GM21515 (cell line): Measurements from ENCODE around the gene ALDH2.
"Not testable (repeated sequence)": the region's sequence is repeated elsewhere in the genome, so short reads cannot be mapped to it uniquely, and the experiment has no call there.

ENCODE experiments used
- ATAC-seq: cut with Tn5 transposase; IDR thresholded peaks from one replicate; pipeline ENCODE4 v1.9.1; 2021; ENCODE audit not compliant: unreplicated experiment

ALDH2 gene

DNA sequence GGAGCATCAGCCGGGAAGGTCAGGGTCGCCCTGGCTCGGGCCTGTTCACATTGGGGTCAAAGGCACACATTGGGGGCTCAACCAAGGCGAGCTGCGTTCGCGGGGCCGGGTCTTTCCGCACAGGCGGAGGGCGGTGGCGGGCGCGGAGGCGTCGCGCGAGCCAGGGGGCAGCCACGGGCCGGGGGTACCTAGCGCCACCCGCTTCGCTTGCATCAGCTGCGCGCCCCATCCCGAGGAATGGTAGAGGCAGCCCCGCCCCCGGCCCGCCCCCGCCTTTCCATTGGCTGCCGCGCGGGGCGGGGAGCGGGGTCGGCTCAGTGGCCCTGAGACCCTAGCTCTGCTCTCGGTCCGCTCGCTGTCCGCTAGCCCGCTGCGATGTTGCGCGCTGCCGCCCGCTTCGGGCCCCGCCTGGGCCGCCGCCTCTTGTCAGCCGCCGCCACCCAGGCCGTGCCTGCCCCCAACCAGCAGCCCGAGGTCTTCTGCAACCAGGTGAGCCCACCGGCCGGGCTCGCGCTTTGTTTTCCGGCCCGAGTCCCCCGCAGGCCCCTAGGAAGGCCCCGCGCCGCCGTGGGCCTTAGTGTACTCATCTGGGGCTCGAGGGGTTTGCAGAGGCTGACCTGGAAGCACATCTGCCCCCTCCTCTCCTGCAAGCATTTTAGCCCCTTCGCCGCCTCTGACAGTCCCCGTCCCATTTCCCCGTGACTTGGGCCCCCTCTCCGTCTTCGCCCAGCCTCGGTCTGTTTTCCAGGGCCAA lies at the start of gene ALDH2:
Gene ALDH2, plus strand, starts transcription at position 326 of the 754 bp plus-strand sequence. Its CDS starts 50 bp downstream, at position 376.
- ATAC-seq: peak; percentile 43

DNA sequence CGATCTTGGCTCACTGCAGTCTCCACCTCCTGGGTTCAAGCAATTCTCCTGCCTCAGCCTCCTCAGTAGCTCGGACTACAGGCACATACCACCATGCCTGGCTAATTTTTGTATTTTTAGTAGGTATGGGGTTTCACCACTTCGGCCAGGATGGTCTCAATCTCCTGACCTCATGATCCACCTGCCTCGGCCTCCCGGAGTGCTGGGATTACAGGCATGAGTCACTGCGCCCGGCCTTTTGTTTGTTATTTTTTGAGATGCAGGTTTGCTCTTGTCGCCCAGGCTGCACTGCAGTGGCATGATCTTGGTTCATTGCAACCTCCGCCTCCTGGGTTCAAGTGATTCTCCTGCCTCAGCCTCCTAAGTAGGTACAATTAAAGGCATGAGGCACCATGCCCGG lies 47.4 kb upstream of the ALDH2 start:
- ATAC-seq: not testable (repeated sequence)

DNA sequence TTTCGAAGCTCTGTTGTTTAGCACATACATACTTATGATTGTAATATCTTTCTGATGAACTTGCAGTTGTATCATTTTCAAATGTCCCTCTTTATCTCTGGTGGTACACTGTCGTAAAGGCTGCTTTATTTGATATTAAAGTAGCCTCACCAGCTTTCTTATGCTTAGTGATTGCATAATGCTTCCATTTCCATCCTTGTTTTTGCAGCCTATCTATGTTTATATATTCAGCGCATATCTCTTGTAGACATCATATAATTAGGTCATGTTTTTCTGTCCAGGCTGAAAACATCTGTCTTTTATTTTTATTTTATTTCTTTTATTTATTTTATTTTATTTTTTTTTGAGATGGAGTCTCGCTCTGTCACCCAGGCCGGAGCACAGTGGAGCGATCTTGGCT lies 46.3 kb upstream of the ALDH2 start:
- ATAC-seq: no peak

DNA sequence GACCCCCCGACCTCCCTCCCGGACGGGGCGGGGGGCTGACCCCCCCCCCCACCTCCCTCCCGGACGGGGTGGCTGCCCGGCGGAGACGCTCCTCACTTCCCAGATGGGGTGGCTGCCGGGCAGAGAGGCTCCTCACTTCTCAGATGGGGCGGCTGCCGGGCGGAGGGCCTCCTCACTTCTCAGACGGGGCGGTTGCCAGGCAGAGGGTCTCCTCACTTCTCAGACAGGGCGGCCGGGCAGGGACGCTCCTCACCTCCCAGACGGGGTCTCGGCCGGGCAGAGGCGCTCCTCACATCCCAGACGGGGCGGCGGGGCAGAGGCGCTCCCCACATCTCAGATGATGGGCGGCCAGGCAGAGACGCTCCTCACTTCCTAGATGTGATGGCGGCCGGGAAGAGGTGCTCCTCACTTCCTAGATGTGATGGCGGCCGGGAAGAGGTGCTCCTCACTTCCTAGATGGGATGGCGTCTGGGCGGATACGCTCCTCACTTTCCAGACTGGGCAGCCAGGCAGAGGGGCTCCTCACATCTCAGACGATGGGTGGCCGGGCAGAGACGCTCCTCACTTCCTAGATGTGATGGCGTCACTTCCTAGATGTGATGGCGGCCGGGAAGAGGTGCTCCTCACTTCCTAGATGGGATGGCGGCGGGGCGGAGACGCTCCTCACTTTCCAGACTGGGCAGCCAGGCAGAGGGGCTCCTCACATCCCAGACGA lies 42.9 kb upstream of the ALDH2 start:
- ATAC-seq: not testable (repeated sequence)

DNA sequence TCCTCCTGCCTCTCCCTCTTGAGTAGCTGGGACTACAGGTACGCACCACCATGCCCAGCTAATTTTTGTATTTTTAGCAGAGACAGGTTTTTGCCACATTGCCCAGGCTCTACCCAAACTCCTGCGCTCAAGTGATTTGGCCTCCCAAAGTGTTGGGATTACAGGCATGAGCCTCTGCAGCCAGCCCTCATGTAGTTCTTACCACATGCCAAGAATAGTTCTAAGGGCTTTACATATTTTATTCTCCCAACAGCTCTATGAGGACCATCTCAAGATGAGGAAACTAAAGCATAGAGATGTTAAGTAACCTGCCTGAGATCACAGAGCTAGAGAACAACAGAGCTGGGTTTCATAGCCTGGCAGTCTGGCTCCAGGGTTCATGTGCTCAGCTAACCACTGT lies 37.9 kb upstream of the ALDH2 start:
- no peak for ATAC-seq

DNA sequence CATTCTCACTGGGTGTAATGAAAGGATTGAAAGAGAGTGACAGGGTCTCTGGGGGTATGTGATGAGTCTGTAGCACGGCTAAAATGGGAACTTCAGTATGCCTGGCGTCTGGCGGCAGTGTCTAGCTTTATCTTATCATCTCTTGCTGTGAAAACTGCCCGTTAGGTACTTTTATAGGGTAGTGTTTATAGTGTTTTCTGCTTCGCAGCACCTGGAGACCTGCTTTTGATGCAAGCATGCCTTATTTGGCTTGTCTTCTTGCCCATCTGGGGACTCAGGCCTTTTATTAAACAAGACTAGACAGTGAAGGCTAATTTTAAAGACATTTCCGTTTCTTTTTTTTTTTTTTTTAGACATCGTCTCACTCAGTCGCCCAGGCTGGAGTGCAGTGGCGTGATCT lies 36.3 kb upstream of the ALDH2 start:
- ATAC-seq: no peak

DNA sequence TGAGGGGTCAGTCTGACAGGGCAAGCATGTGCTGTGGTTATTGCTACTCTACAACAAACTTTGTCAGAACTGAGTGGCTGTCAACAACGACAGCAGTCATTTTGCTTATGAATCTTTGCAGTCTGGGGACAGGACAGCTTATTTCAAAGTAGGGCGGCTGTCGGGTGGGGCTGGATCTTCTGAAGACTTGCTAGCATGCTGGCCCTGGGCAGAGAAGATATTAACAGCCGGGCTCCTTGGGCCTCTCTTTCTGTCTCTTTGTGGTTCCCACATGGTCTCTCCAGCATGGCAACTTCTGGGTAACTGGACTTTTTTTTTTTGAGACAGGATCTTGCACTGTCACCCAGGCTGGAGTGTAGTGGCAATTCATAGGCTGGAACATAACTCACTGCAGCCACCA lies 33.9 kb upstream of the ALDH2 start:
- no peak for ATAC-seq

DNA sequence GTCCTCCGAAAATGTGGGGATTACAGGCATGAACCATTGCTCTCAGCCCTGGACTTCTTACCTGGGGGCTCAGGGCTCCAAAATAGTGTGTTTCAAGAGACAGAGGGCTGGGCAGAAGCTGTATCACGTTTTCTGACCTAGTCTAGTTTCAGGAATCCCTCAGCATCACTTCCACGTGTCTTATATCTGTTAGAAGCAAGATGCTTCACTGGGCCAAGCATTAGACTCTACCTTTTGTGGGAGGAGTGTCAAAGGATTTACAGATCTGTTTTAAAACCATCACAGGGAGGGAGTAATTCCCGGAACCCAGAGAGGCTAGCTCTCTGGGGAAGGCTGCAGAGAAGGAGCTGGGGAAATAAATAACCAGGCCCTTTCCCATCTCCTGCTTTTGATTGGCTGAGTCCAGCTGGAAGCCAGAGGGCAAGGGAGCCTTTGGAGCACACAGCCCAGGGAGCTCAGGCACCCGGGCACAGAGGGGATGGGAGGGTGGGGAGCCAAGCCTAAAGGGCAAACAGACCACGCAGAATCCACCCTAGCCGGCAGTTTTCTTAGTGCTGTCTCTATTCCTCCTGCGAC lies 33.3 kb upstream of the ALDH2 start:
- no peak for ATAC-seq

DNA sequence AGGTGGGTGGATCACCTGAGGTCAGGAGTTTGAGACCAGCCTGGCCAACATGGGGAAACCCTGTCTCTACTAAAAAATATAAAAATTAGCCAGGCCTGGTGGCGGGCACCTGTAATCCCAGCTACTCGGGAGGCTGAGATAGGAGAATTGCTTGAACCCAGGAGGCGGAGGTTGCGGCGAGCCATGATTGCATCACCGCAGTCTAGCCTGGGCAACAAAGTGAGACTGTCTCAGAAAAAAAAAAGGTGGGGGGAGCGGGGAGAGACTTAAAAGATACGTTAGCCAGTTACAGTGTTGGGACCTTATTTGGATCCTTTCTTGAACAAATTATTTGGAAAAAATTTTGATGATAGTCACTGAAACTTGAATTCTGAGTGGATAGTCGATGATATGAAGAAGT lies 27.2 kb upstream of the ALDH2 start:
- ATAC-seq: not testable (repeated sequence)

DNA sequence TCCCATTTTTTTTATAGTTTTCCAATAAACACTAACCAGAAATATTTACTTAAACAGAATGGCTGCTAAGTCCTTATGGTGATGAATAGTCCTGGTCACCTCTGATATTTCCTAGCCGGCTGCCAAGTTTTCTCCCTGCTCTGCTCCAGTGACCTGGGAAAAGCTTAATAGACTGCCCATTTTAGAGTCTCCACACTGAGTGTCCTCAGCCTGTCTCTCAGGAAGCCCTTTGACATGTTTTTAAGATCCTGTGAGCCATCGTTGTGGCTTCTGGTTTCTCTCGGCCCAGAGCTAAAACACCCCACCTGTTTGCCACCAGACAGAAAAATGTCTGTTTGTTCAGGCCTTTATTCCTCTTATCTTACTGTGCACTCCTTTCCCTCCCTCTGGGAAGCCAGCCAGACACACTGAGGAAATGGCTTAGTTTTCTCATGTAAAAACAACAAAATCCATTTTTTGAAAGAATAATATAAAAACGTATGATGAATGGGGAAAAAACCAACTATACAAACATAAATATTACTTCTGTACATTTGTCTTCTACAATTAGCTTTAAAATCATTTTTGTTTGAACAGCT lies 25.4 kb upstream of the ALDH2 start:
- ATAC-seq: no peak

DNA sequence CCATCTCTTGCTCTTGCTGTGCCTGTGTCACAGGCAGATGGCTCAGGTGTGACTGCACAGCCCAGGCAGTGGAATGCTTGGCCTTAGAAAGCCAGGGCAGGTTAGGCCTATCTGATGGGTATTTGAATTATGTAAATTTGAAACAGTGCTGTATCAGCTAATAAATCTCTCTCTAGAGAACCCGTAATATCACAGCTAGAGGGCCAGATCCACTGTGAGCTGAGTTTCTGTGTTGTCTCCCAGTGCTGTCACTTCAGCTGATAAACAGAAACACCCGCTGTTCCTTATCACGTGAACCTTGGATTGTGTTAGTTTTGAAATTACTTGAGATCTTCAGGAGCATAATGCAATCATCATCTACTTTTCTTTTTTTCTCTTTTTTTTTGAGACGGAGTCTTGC lies 21.5 kb upstream of the ALDH2 start:
- no peak for ATAC-seq

DNA sequence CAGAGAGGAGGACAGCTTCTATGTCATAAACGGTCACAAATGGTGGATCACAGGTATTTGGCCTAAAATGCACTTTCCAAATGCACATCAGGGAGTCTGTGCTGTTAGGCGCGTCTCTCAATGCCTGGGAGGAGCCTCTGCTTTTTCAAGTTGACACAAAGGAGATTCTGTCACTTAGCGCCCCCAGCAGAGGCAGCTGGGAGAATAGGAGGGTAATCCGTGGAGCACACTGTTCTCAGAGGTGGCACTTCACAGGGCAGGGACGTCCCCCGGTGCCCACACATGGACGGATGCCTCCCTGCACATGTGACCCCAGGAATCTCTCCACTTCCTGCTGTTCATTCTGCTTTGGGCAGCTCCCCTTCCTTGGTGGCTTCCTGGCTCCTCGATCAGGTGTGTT lies 19.4 kb upstream of the ALDH2 start:
- ATAC-seq: no peak

DNA sequence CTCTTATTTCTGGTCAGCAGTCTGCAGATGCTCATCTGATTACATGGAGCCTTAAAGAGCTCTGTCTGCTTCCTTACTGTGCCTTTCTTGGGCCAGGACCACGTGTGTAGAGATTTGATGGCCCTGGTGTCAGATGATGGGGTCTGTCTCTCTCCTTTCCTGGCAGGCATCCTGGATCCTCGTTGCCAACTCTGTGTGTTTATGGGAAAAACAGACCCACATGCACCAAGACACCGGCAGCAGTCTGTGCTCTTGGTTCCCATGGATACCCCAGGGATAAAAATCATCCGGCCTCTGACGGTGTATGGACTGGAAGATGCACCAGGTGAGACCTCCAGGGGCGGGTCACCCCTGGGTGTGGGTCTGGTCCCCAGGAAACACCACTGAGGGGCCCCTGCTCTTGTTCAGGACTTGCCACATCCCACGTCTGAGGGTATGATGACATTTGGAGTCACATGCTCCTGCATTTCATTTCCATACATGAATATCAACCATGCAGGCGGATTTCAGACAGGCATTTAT lies 18.5 kb upstream of the ALDH2 start:
- ATAC-seq: no peak

DNA sequence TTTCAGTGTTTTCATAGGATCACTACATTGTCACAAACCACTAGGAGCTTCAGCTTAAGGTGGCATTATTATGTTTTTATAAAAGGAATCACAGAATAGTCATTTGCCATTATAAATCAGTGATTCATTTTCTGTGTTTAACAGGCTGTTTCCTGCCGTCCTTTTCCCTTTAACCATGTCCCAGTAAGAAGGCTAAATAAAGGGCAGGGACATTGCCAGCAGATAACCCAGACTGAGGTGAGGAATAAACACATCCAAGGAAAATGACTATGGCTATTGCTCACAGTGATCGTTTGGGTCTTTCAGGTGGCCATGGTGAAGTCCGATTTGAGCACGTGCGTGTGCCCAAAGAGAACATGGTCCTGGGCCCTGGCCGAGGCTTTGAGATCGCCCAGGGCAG lies 17.9 kb upstream of the ALDH2 start:
- ATAC-seq: no peak

DNA sequence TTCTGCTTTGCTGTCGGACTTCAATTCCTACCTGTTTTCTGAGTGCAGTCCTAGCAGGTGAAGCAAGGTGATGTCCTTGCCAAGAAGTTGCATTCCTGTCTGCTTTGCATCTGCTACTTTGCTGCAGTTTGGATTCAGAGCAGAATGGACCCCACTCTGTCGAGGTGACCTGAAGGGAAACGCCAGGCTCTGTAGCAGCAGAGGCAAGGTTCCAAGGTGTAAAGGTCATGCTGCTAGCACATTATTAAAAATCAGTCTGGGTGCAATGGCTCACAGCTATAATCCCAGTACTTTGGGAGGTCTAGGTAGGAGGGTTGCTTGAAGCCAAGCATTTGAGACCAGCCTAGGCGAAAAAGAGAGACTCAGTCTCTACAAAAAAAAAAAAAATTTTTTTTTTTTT lies 17.3 kb upstream of the ALDH2 start:
- no peak for ATAC-seq

DNA sequence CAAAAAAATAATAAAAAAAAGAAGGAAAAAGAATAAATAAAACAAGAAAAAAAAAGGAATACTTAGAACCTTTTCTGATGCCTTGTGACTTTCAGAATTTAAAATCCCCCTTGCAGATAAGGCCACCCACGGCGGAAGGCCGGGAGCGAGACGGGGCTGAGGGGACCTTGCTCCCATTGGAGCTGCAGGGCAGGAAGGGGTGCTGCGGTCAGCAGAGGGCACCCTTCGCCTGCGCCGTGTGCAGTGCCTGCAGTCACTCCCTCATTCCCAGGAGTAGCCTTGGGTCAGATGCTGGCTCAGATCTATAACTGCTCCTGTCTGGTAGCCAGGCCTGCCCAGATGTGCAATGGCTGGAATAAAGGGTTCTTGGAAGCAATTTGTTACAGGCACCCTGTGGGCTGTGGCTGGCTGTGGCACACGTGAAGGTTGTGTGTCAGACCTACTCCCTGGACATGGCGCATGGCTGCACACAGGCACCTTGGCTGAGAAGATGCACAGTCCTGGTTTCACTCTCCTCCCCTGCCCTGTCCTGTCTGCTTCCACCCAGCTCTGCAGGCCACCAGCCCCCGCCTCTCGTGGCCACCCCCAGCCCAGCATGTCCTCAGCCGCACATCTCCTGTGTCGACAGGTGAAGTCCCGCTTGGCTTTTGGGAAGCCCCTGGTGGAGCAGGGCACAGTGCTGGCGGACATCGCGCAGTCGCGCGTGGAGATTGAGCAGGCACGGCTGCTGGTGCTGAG lies 13.4 kb upstream of the ALDH2 start:
- ATAC-seq: no peak

DNA sequence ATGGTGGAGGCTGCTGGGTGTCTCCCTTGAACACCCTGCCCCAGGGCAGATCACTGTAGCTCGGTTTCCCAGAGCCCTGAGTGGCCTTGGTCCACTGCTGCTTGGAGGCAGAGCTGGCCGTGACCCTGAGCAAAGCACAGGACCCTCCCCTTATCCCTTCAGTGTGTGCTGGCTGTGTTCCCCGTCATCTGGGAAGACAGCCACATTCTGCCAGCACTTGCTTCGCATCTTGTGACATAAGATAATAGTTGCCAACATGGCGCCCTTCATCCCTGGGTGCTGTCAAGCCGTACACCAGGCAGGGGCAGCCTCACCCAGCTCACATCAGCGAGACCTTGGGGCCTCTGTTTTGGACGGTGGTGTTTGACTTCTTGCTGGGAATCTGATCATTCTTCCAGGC lies 12.1 kb upstream of the ALDH2 start:
- ATAC-seq: no peak

DNA sequence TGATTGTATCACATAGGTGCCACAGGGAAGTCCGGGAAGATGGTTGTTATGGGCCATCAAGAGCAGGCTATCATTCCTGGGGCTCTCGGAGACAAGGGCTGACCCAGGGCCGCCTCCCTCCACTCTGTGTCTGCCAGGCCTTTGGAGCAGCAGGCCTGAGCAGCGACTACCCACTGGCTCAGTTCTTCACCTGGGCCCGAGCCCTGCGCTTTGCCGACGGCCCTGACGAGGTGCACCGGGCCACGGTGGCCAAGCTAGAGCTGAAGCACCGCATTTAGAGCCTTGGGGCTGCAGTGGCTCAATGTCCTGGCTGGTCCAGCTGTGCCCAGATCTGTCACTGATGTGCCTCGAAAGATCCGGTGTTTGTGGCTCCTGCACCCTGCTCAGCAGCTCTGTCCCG lies 10.5 kb upstream of the ALDH2 start:
- no peak for ATAC-seq

DNA sequence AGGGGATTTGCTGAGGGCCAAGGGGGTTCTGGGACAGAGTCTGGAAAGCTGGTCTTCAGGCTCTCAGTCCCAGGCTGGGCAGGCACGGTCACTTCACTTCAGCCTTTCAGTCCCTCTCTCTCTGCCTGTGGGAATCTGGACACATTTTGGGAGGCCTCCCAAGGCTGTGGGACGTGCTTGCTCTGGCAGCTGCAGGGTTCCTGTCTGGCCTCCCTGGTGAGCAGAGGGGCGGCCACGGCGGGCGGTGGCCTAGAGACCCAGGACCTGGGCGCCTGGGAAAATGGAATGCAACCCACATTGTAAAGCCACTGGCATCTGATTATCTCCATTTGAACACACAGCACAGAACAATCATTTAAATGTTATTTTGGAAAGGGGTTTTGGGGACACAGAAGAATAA lies 10.1 kb upstream of the ALDH2 start:
- no peak for ATAC-seq

DNA sequence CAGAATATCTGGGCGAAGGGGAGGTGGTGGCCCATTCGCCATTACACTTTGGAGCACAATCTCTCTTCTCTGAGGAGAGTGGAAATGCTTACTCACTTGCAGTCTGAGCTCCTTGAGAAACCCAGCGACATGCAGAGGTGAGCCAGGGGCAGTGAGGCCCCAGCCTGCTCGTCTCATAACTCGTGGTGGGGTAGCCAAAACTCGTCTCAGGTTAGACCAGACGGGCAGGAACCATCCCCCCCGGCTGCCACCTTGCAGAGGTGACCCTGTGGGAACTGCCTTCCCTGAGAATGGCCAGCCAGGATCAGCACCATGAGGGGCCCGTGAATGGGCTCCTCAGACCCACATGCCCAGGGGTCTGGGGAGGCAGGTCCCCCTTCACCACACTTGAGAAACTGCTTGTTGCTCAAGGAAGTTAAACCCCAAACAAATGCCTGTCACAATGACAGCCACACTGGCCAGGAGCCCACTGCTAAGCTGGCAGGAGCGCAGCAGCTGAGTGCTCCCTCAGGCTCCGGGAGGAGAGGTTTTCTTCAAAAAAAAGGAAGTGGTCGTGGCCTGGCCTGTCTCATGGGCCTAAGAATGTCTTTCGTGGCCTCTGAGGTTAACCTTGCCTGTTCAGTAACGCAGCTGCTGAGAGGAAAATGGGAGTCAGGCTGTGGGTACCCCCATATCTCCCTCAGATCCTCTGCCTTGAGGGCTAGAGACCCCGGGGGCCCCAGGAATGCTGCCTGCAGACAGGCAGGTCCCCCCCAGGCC lies 9.2 kb upstream of the ALDH2 start:
- peak; percentile 39 for ATAC-seq
